ENCODE measurements around the gene ARAP1.
A peak's percentile ranks its signal among the peaks of the same experiment; 100 is the strongest.

Gene ARAP1

DNA sequence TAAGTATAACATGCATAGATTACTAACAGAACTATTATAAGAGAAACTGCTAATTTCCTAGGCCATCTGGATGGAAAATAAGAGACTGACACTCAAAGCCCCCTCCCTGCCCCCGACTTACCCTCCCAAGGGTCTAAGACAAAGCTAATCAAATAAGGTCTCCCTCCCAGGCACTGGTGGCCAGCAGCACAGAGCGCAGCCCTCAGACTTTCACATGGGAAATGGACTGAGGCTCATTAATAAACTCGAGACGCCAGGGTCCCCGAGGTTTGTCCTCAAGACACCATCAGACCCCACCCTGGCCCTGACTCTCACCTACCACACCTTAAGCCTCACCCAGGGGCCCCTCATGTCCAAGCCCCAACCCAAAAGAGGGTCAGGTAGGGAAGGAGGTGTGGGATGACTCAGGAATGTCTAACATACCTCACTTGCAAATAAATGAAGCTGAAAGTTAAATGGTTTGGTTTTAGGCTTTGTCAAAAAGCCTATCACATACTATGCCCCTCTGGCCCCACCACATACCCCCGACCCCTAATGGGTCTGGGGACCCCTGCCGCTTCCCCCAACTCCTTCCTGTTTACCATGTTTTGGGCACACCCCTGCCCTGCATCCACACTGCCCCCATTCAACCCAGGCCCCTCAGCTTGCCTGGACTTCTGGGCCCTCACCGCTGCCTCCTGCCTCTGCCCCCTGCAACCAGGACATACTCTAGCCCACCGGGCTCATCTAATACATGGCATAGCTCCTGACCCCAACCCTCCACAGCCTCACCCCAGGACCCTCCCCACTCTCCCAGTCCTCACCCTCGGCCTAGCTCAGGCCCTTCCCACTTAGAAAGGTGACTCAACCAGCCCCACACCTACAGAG lies 11.4 kb downstream of the ARAP1 start:
- H3K4me3 ChIP-seq = no peak overlapping the region

DNA sequence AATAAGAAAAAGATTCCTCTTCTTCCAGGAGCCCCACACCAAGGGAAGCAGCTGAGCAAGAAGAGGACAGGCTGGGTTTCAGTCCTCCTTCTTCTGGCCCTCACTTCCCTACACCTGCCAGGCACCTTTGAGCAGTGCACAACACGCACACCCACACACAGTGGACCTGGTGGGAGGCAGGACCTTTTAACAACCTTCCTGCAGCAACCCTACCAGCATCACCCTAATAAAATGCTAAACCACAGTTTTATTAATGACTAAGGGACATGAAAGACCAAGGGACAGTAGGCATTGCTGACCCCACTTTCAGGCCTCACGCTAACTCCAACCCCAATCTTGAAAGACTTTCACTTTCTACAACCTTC lies 12.2 kb downstream of the ARAP1 start:
- Histone ChIP-seq H3K4me3 (no peak overlapping the region), H3K27ac (peak overlapping the region in 1 of 2 donors; percentile 82)
- no peak for DNase-seq (ENCODE audit: low spot score)
- TF ChIP-seq, protein P1, sequence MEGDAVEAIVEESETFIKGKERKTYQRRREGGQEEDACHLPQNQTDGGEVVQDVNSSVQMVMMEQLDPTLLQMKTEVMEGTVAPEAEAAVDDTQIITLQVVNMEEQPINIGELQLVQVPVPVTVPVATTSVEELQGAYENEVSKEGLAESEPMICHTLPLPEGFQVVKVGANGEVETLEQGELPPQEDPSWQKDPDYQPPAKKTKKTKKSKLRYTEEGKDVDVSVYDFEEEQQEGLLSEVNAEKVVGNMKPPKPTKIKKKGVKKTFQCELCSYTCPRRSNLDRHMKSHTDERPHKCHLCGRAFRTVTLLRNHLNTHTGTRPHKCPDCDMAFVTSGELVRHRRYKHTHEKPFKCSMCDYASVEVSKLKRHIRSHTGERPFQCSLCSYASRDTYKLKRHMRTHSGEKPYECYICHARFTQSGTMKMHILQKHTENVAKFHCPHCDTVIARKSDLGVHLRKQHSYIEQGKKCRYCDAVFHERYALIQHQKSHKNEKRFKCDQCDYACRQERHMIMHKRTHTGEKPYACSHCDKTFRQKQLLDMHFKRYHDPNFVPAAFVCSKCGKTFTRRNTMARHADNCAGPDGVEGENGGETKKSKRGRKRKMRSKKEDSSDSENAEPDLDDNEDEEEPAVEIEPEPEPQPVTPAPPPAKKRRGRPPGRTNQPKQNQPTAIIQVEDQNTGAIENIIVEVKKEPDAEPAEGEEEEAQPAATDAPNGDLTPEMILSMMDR (IDR thresholded peaks at IDR 0.05) = no peak

More for the DNA sequence above, 11.4 kb downstream of the ARAP1 start:
- no peak for DNase-seq (ENCODE audit: low spot score)
- peak overlapping the region in 1 of 2 donors; percentile 48 for H3K27ac ChIP-seq
- TF ChIP-seq, protein P1 (IDR thresholded peaks at IDR 0.05) = no peak

DNA sequence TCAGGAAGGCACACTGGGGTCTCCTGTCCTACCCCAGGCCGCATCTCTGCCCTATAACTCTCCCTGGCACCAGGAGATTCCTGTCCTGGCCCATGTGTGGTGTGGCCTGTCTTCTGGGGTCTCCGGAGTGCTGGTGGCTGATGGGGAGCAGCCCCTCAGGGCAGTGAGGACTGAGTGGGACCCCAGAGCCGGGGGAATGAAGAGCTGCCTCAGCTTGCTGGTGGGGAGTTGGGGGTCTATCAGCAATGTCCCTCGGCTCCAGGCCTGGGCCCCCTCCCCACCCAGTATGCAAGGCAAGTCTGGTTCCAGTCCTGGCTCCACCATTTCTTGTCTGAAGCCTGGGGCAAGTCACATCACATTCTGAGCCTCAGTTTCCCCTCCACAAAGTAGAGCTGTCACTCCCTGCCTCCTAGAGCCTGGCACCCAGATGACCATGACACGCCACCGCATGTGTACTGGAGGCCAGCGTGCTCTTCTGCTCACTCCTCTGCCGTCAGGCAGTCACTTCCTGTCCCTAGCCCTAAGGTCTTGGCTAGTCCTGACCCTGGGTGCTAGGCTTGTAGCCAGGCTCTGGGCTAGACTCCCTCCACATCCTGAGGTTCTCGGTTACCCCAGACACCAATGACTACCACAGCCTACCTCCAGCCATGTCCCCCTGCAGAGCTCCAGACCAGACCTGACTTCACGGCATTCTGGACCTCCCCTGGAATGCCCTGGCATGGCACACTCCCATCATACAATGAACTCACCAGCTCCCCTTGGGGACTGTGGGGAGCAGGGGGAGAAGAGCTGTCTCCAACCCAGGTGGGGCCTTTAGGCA lies 12.8 kb downstream of the ARAP1 start:
- Histone ChIP-seq H3K27ac (peak overlapping the region in 1 of 2 donors; percentile 82), H3K4me3 (peak overlapping the region; percentile 61)
- no peak for DNase-seq (ENCODE audit: low spot score)
- TF ChIP-seq, protein P1 (IDR thresholded peaks at IDR 0.05) = no peak

DNA sequence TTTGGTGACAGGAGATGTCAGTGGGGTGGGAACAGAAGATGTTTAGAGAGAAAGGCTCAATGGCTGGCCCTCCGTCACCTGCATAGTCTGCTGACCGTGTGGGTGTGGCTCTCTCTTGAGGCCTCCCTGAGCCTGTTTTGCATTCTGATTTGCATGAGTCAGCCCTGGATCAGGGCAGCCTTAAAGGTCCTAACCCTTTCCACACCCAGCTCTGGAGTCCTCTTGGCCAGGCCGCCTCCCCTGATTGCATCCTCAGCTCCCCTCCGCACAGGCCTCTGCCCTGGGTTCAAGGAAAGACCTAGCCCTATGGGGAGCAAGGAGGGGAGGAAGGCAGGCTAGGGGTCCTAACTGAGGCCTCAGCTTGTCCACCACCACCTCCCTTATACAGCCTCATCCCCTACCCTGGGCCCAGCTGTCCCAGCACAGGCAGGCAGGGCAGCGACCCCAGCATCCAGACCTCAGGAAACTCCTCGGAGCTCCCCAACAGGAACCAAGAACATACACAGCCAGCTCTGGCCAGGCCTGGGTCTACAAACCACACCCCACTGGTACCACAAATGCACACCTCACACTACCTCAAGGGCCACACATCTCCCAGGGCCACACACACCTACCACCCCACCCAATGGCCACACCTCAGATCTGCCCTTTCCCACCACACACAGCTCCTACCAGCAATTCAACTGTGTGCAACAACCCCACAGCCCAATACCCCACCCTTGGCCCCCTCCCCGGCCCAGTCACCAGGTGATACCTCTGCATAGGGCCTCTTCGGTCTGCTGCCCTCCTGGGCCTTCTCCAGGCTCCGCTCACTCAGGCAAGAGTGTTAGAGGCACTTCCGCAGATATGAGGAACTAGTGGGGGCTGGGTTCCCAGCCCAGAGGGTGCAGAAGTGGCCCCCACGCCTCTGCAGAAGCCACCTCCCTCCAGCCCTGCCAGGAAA lies 13.7 kb downstream of the ARAP1 start:
- TF ChIP-seq, protein P1 (IDR thresholded peaks at IDR 0.05) = no peak

DNA sequence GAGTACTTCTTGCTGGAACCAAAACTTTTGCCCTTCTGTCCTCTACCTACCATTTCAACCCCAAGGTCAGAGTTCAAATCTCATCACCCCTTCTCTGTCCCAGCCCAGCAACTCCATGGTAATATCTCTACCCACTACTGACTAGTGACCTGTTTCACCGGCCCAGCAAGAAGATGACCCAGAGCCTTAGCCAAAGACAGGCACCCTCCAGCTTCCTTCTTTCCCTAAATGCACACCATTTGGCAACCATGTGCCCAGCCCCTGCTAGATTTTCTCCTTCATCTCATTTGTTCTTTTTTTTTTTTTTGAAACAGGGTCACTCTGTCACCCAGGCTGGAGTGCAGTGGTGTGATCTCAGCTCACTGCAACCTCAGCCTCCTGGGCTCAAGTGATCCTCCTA lies 14.9 kb downstream of the ARAP1 start:
- TF ChIP-seq, protein P1 (IDR thresholded peaks at IDR 0.05) = no peak
- Histone ChIP-seq H3K27ac (peak overlapping the region; percentile 2 to 82), H3K4me3 (no peak overlapping the region)
- no peak for DNase-seq (ENCODE audit: low spot score)

More for the DNA sequence above, 13.7 kb downstream of the ARAP1 start:
- Histone ChIP-seq H3K27ac (peak overlapping the region; percentile 52 to 82), H3K4me3 (peak overlapping the region; percentile 61)
- DNase-seq (ENCODE audit: low spot score) = no peak

DNA sequence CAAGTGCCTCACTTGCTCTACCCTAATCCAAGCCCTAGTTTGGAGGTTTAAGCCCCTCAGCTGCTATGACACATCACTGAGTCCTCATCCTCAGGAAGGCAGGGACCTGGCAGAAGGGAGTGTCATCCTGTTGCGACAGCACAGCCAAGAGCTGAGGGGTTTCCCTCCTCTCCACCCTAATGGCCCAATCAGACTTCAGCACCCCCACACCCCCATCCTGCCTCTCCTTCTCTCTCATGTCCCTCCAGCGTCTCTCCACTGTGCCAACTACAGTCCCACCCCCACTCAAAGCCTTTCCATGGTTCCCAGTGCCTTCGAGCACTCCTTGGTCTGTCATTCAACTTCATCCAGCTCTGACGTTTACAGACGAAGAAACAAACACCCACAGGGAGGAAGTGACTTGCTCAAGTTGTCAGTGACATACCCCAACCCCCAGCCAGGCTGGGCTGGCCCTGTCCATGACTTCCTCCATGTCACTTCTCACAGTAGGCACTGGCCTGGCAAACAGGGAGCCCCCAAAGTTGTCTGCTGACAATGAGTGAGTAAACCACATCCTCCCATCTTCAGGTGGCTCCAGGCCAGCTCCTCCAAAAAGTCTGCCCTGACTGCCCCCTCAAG lies 15.6 kb downstream of the ARAP1 start:
- no peak for DNase-seq (ENCODE audit: low spot score)
- Histone ChIP-seq H3K4me3 (peak overlapping the region; percentile 28), H3K27ac (peak overlapping the region; percentile 31 to 82)
- TF ChIP-seq, protein P1 (IDR thresholded peaks at IDR 0.05) = no peak
